ENCODE results near the gene VSTM2L.

The VSTM2L gene

DNA sequence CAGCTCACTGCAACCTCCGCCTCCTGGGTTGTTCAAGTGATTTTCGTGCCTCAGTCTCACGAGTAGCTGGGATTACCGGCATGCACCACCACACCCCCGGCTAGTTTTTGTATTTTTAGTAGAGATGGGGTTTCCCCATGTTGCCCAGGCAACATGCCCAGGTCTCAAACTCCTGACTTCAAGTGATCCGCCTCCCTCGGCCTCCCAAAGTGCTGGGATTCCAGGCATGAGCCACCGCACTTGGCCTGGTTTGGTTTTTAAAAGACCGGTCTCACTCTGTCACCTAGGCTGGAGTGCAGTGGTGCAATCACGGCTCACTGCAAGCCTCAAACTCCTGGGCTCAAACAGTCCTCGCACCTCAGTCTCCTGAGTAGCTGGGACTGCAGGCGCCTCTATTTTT, 40.1 kb downstream of the VSTM2L start:
- Histone ChIP-seq H3K36me3 (ENCODE audit: control insufficient read depth, insufficient read depth, low read length) (no peaks in the 10 kb centered on the region), H3K9ac (ENCODE audit: low read length) (no peak overlapping the region), H3K27me3 (ENCODE audit: control insufficient read depth, insufficient read depth, low read length) (no peaks in the 10 kb centered on the region)

GRCh38 chr20:37943501-37944455, 40.9 kb downstream of the VSTM2L start:
- no peaks in the 10 kb centered on the region for H3K36me3 ChIP-seq (ENCODE audit: control insufficient read depth, insufficient read depth, low read length)
- no peaks in the 10 kb centered on the region for H3K27me3 ChIP-seq (ENCODE audit: control insufficient read depth, insufficient read depth, low read length)
- H3K9ac ChIP-seq (ENCODE audit: low read length), result no peak overlapping the region
- no peak overlapping the region for H3K27ac ChIP-seq (ENCODE audit: low read depth, low read length)
- H3K9me3 ChIP-seq (ENCODE audit: control insufficient read depth, insufficient read depth, low read depth, low read length), result peaks cover 8% of the 10 kb centered on the region
- no peaks in the 10 kb centered on the region for H3K4me1 ChIP-seq (ENCODE audit: control insufficient read depth, insufficient read depth, low read length)
- H3K4me3 ChIP-seq (ENCODE audit: low read depth, low read length), result no peak overlapping the region

More for the DNA sequence above, 40.1 kb downstream of the VSTM2L start:
- H3K9me3 ChIP-seq (ENCODE audit: control insufficient read depth, insufficient read depth, low read depth, low read length), result peaks cover 5% of the 10 kb centered on the region
- H3K4me1 ChIP-seq (ENCODE audit: control insufficient read depth, insufficient read depth, low read length), result no peaks in the 10 kb centered on the region
- H3K27ac ChIP-seq (ENCODE audit: low read depth, low read length), result no peak overlapping the region
- no peak overlapping the region for H3K4me3 ChIP-seq (ENCODE audit: low read depth, low read length)

GRCh38 chr20:37944456-37944981, 41.6 kb downstream of the VSTM2L start:
- H3K27me3 ChIP-seq (ENCODE audit: control insufficient read depth, insufficient read depth, low read length), result no peaks in the 10 kb centered on the region
- H3K4me1 ChIP-seq (ENCODE audit: control insufficient read depth, insufficient read depth, low read length), result no peaks in the 10 kb centered on the region
- H3K4me3 ChIP-seq (ENCODE audit: low read depth, low read length), result no peak overlapping the region
- no peaks in the 10 kb centered on the region for H3K36me3 ChIP-seq (ENCODE audit: control insufficient read depth, insufficient read depth, low read length)
- no peak overlapping the region for H3K27ac ChIP-seq (ENCODE audit: low read depth, low read length)
- peaks cover 8% of the 10 kb centered on the region for H3K9me3 ChIP-seq (ENCODE audit: control insufficient read depth, insufficient read depth, low read depth, low read length)
- no peak overlapping the region for H3K9ac ChIP-seq (ENCODE audit: low read length)

- Histone ChIP-seq H3K27me3 (ENCODE audit: control insufficient read depth, insufficient read depth, low read length) (no peaks in the 10 kb centered on the region), H3K4me1 (ENCODE audit: control insufficient read depth, insufficient read depth, low read length) (no peaks in the 10 kb centered on the region), H3K27ac (ENCODE audit: low read depth, low read length) (no peak overlapping the region), H3K4me3 (ENCODE audit: low read depth, low read length) (no peak overlapping the region), H3K9ac (ENCODE audit: low read length) (no peak overlapping the region), H3K9me3 (ENCODE audit: control insufficient read depth, insufficient read depth, low read depth, low read length) (peaks cover 8% of the 10 kb centered on the region), H3K36me3 (ENCODE audit: control insufficient read depth, insufficient read depth, low read length) (no peaks in the 10 kb centered on the region)
These were observed 42.2 kb downstream of the VSTM2L start for GRCh38 chr20:37945091-37945547.

DNA sequence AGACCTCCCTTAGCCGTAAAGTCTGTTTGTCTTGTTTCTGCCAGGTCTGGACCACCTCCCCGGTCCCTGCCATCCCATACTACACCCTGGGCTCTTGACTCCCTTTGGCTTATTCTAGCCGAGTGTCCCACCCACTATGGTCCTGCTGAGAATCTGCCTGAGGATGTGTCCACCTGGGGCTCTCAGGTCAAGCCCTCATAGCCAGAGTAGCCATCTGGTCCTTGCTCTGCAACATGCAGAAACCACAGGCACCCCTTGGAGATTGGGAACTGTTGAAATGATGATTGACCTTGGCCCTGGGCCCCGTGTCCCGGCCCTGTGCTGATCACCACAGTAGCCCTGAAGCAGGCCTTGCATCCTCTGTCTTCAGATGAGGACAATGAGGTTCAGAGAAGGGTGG, 44.0 kb downstream of the VSTM2L start:
- no peak overlapping the region for H3K27ac ChIP-seq (ENCODE audit: low read depth, low read length)
- no peaks in the 10 kb centered on the region for H3K27me3 ChIP-seq (ENCODE audit: control insufficient read depth, insufficient read depth, low read length)
- no peaks in the 10 kb centered on the region for H3K4me1 ChIP-seq (ENCODE audit: control insufficient read depth, insufficient read depth, low read length)
- peaks cover 8% of the 10 kb centered on the region for H3K9me3 ChIP-seq (ENCODE audit: control insufficient read depth, insufficient read depth, low read depth, low read length)
- H3K4me3 ChIP-seq (ENCODE audit: low read depth, low read length), result no peak overlapping the region
- no peaks in the 10 kb centered on the region for H3K36me3 ChIP-seq (ENCODE audit: control insufficient read depth, insufficient read depth, low read length)
- no peak overlapping the region for H3K9ac ChIP-seq (ENCODE audit: low read length)

GRCh38 chr20:37947943-37948342, 45.0 kb downstream of the VSTM2L start:
- Histone ChIP-seq H3K36me3 (ENCODE audit: control insufficient read depth, insufficient read depth, low read length) (no peaks in the 10 kb centered on the region), H3K27me3 (ENCODE audit: control insufficient read depth, insufficient read depth, low read length) (no peaks in the 10 kb centered on the region), H3K4me1 (ENCODE audit: control insufficient read depth, insufficient read depth, low read length) (no peaks in the 10 kb centered on the region), H3K9me3 (ENCODE audit: control insufficient read depth, insufficient read depth, low read depth, low read length) (peaks cover 8% of the 10 kb centered on the region), H3K27ac (ENCODE audit: low read depth, low read length) (no peak overlapping the region), H3K4me3 (ENCODE audit: low read depth, low read length) (no peak overlapping the region), H3K9ac (ENCODE audit: low read length) (no peak overlapping the region)

DNA sequence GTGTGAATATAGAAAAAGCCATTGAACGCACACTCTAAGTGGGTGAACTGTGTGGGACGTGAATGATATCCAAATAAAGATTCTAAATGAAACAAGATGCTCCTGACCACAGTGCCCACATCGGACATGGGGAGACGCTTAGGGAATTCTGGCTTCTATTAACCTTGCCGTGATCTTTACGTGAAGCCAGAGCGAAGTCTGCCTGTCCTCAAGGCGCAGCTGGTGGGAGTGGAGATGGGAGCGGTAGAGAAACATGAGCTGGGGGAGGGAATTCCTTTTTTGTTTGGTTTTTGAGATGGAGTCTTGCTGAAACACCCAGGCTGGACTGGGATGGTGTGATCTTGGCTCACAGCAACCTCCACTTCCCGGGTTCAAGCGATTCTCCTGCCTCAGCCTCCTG, 46.0 kb downstream of the VSTM2L start:
- H3K27me3 ChIP-seq (ENCODE audit: control insufficient read depth, insufficient read depth, low read length), result no peaks in the 10 kb centered on the region
- no peak overlapping the region for H3K9ac ChIP-seq (ENCODE audit: low read length)
- no peaks in the 10 kb centered on the region for H3K36me3 ChIP-seq (ENCODE audit: control insufficient read depth, insufficient read depth, low read length)
- peaks cover 8% of the 10 kb centered on the region for H3K9me3 ChIP-seq (ENCODE audit: control insufficient read depth, insufficient read depth, low read depth, low read length)
- H3K27ac ChIP-seq (ENCODE audit: low read depth, low read length), result no peak overlapping the region
- H3K4me1 ChIP-seq (ENCODE audit: control insufficient read depth, insufficient read depth, low read length), result no peaks in the 10 kb centered on the region
- no peak overlapping the region for H3K4me3 ChIP-seq (ENCODE audit: low read depth, low read length)

- Histone ChIP-seq H3K9me3 (ENCODE audit: control insufficient read depth, insufficient read depth, low read depth, low read length) (peaks cover 4% of the 10 kb centered on the region; the same call in 1 of the 2 replicates), H3K27me3 (ENCODE audit: control insufficient read depth, insufficient read depth, low read length) (no peaks in the 10 kb centered on the region), H3K36me3 (ENCODE audit: control insufficient read depth, insufficient read depth, low read length) (no peaks in the 10 kb centered on the region), H3K9ac (ENCODE audit: low read length) (no peak overlapping the region), H3K4me3 (ENCODE audit: low read depth, low read length) (no peak overlapping the region), H3K27ac (ENCODE audit: low read depth, low read length) (no peak overlapping the region), H3K4me1 (ENCODE audit: control insufficient read depth, insufficient read depth, low read length) (no peaks in the 10 kb centered on the region)
These were observed 51.3 kb downstream of the VSTM2L start for GRCh38 chr20:37954190-37954589.

DNA sequence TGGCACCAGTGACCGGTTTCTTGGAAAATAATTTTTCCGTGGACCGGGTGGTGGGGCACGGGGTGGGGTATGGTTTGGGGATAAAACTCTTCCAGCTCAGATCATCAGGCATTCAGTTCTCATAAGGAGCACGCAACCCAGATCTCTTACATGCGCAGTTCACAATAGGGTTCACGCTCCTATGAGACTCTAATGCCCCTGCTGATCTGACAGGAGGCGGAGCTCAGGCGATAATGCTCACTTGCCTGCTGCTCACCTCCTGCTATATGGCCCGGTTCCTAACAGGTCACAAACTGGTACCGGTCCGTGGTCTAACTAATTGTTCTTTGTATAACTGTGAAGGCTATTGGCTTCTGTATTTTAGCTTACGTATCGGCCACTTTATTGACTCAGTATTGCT, 51.7 kb downstream of the VSTM2L start:
- H3K36me3 ChIP-seq (ENCODE audit: control insufficient read depth, insufficient read depth, low read length), result no peaks in the 10 kb centered on the region

GRCh38 chr20:37955511-37955910, 52.6 kb downstream of the VSTM2L start:
- Histone ChIP-seq H3K9ac (ENCODE audit: low read length) (no peak overlapping the region), H3K27me3 (ENCODE audit: control insufficient read depth, insufficient read depth, low read length) (no peaks in the 10 kb centered on the region), H3K4me3 (ENCODE audit: low read depth, low read length) (no peak overlapping the region), H3K4me1 (ENCODE audit: control insufficient read depth, insufficient read depth, low read length) (no peaks in the 10 kb centered on the region), H3K36me3 (ENCODE audit: control insufficient read depth, insufficient read depth, low read length) (no peaks in the 10 kb centered on the region), H3K27ac (ENCODE audit: low read depth, low read length) (no peak overlapping the region), H3K9me3 (ENCODE audit: control insufficient read depth, insufficient read depth, low read depth, low read length) (peaks cover 4% of the 10 kb centered on the region; the same call in 1 of the 2 replicates)

More for the DNA sequence above, 51.7 kb downstream of the VSTM2L start:
- Histone ChIP-seq H3K9me3 (ENCODE audit: control insufficient read depth, insufficient read depth, low read depth, low read length) (peaks cover 4% of the 10 kb centered on the region; the same call in 1 of the 2 replicates), H3K4me1 (ENCODE audit: control insufficient read depth, insufficient read depth, low read length) (no peaks in the 10 kb centered on the region), H3K27me3 (ENCODE audit: control insufficient read depth, insufficient read depth, low read length) (no peaks in the 10 kb centered on the region), H3K9ac (ENCODE audit: low read length) (no peak overlapping the region), H3K27ac (ENCODE audit: low read depth, low read length) (no peak overlapping the region), H3K4me3 (ENCODE audit: low read depth, low read length) (no peak overlapping the region)

DNA sequence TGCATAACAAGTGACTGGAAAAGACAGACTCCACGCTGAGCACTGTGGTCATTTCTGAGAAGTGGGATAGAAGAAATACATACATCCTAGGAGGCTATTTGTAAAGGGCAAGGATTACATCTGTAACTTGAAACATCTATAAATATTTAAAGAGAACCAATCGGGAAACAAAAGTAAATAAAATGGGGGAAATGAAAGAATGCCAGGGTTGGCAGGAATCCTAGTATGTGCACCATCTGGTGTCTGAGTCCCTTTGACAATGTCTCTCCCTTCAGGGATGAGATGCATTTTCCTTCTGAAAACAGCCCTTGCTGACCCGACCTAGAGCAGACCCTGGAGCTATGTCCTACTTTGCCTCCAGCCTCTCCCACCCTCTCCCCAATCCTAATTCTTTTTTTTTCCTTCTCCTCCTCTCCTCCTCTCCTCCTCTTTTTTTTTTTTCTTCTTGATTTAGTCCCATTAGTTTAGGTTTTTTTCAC, 53.2 kb downstream of the VSTM2L start:
- Histone ChIP-seq H3K27me3 (ENCODE audit: control insufficient read depth, insufficient read depth, low read length) (no peaks in the 10 kb centered on the region), H3K27ac (ENCODE audit: low read depth, low read length) (no peak overlapping the region), H3K4me3 (ENCODE audit: low read depth, low read length) (no peak overlapping the region), H3K36me3 (ENCODE audit: control insufficient read depth, insufficient read depth, low read length) (no peaks in the 10 kb centered on the region), H3K9ac (ENCODE audit: low read length) (no peak overlapping the region), H3K4me1 (ENCODE audit: control insufficient read depth, insufficient read depth, low read length) (no peaks in the 10 kb centered on the region), H3K9me3 (ENCODE audit: control insufficient read depth, insufficient read depth, low read depth, low read length) (peaks cover 4% of the 10 kb centered on the region; the same call in 1 of the 2 replicates)
